NCI-H1694 (cell line): ENCODE results near the gene RAET1E.
"Not testable (repeated sequence)": the region's sequence is repeated elsewhere in the genome, so short reads cannot be mapped to it uniquely, and the experiment has no call there.

ENCODE experiments used
- DNase-seq: peaks from one replicate; lab custom pipeline; 2025; lab: John Stamatoyannopoulos, UW

The RAET1E gene

DNA sequence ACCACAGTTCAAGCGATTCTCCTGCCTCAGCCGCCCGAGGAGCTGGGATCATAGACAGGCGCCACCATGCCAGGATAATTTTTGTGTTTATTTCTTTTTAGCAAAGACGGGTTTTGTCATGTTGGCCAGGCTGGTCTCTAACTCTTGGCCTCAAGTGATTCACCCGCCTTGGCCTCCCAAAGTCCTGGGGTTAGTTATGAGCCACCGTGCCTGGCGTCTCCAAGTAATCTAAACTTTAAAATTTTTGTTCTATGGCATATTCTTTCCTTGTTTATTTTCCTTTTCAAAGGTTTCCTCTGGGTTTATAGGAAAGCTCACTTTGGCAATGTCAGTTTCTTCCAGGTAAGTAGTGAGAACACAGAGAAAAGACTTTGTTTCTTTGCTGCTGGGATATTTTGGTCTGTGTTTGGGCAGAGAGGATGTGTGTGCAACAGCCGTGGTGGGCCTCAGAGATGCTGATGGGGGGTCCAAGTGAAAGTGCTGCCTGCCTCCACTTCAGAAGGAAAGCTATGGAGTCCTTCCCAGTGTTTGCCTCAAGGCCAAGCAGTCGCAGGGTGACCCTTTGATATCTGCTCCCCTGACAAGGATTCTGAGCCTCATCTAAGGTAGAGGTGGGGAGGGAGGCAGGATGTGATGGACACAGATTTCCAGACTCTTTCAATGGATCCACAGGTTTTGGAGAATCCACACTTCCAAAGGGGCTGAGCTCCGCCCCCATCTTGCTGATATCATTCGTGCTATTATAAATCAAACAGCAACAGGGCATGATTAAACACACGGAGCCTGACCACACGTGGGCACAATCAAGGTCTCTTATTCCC is 36.1 kb downstream of the RAET1E start:
- no peak for DNase-seq

DNA sequence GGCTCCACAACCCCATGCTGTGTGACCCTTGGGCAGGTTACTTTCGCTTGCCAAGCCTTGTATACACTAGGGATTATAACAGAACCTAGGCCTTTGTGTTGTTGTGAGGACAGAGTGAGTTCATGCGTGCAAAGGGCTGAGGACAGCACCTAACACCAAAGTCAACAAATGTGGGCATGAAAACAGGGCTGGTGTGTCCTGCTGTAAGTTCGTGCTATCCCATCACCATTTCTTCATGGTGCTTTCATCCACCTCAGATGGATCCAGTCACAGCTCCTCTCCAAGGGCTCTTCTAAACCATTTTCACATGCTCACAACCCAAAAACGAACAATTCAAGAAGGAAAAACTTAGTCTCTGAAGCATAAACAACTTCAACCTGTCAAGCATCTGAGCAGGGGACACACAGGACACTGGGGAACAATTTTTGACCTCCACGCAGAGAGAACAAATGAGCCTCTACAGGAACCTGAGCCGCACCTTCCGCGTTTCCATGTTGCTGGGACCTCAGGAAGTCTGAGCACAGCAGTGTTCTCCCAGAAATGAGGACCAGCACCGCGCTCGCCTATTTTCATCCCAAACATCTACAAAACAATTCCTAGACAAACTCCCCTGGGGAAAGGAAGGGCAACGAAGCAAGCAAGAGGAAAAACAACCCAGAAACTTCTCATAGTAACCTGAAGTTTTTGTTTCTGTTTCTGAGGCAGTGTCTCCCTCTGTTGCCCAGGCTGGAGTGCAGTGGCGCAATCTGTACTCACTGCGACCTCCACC is 36.9 kb downstream of the RAET1E start:
- no peak for DNase-seq

DNA sequence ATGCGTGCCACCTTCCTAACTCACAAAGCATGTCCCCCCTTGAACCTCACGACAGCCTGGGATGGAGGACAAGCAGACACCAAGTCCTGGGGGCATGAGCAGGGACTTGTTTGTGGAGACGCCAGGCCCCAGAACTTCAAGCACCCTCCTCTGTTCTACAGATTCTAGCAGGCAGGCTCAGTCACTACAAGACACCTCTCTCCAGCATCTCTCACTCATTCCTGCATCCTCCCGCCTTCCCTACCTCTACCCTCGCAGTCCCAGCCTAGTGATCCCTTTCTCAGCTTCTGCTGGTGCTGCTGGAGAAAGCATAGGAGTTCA is 37.4 kb downstream of the RAET1E start:
- no peak for DNase-seq

DNA sequence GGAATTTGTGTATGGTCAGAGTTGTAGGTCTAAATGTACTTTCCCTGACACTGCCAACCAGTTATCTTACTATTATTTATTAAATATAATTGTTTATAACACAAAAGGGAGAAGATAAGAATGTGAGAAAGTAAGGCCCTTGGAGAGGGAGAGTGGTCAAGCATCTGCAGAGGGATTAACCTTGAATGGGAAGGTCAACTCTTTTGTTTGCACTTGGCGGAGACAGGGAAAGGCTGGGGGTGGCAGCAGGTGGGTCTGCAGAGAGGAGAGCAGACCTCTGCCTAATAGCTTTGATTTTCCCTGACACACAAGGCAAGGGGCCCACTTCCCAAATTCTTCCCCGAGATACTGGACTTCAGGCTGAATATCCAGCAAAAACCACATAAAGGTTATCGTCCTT is 38.0 kb downstream of the RAET1E start:
- DNase-seq, result no peak

DNA sequence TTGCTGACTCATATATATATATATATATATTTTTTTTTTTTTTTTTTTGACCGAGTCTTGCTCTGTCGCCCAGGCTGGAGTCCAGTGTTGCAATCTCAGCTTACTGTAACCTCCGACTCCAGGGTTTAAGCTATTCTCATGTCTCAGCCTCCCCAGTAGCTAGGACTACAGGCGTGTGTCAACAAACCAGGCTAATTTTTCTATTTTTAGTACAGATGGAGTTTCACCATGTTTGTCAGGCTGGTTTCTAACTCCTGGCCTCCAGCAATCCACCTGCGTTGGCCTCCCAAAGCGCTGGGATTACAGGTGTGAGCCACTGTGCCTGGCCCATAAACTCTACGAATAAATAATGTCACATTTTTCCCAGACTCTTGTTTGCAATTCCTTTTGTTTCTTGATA is 38.5 kb downstream of the RAET1E start:
- DNase-seq, result no peak

DNA sequence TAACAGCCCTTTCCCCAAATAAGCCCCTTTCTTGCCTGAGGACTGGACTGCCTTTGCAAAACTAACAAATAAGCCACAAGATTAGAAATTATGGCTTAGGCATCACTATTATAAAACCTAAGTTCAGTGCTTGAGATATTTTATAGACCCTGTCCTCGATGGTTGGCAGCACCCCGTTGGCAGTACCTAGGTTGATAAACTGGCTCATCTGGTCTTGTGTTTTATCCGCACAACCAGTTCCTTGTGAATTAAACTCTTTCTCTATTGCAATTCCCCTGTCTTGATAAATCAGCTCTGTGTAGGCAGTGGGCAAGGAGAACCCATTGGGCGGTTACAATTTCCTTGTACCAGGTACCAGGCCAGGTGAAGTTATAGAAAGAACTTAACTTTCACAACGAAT is 40.4 kb downstream of the RAET1E start:
- no peak for DNase-seq

DNA sequence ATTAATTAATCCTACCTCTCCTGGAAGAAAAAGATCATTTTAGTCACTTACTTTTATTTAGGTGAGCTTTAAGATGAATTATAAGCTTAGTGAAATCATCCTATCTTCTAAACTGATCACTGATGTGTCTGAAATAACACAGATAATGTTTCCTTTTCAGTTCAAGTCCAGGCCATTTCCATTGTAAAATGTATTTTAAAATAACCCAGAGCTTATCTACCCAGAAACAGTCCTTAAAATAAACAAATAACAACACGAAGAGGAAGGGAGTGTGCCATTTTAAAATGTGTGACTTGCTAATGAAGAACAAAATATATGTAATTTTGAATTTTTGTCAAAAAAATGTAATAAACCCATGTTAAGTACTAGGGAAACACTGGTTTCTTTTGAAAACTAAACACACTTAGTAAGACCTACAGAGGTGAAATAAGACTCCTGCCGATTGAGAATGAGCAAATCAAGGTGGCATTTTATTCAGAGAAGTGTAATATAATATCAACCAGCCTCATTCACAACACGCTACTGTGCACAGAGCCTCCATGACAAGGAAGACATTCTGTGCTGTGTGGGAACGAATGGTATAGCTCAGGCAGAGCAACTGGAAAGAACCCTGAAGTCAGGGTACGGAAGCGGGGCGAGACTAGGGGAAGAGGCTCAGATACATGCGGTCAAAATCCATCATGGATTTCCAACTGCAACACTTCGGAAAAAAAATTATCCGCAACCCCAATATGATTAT is 41.5 kb downstream of the RAET1E start:
- no peak for DNase-seq

DNA sequence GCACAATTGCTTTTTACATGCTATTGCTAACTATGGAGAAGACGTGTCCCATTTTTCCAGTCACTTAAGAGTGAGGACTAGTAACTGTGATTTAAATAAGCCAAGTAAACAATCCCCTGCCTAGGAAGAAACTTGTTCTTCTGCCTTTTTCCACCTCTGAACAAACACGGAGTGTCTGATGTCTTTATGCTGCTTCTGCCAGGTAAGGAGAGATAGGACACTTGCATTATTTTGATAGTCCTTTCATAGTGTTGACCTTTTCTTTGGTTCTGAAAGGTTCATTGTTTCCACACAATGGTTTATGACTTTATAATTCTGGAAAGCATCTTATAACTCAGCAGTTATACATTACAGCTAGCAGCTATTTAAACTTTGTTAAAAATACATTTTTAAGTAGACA is 42.2 kb downstream of the RAET1E start:
- DNase-seq, result no peak

DNA sequence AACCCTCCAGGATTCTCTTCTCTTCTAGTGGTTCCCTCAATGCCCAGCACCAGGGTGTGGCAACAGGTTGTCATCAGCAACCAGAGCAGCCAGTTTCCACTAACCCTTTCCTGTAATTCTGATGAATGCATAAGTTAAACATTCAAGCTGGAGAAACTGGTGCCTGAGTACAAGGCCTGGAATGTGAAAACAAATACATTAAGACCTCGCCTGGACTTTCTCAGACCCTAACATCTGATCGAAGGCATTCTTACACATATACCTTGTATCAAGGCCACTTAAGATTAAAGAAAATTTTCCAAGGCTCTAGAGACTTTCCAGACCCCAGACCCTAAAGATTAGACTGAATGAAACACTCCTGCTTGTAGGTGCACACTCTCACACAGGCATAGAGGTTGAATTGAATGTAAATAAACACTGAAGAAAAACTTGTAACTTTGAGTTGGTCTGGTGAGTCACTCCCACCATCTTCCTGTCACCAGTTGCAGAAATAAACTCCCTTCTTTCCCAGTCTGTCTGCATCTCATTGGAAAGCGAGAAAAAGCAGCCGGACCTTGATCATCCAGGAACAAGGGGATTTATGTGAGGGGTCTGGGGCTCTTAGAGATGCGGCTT is 42.8 kb downstream of the RAET1E start:
- no peak for DNase-seq

DNA sequence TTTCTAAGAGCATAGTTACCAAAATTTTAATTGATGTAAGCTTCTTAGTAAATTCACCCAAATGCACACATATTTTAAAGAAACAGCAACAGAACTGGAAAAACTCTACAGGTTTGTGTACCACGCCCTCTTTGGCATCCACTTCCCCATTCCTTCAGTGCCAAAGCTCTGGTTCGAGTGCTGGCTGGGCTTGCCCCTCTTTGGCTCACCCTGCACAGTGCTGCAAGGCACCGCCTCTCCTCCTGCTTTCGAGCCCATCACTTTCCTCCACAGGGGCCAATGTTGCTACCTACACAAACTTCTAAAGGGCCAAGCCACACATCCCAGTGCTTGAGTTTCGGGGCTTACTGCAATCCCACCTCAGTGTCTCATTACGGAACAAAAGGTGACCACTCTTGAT is 43.4 kb downstream of the RAET1E start:
- no peak for DNase-seq

DNA sequence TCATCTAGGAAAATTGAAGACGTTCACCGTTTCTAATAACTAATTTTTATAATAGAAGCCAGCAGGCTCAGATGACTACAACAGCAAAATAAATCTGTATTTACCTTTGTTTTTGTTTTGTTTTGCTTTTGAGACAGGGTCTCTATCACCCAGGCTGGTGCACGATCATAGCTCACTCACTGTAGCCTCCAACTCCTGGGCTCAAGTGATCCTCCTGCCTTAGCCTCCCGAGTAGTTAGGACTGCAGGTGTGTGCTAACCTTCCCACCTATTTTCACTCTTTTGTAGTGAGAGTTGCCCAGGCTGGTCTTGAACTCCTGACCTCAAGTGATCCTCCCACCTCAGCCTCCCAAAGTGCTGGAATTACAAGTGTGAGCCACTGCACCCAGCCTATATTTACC is 43.9 kb downstream of the RAET1E start:
- not testable (repeated sequence) for DNase-seq

DNA sequence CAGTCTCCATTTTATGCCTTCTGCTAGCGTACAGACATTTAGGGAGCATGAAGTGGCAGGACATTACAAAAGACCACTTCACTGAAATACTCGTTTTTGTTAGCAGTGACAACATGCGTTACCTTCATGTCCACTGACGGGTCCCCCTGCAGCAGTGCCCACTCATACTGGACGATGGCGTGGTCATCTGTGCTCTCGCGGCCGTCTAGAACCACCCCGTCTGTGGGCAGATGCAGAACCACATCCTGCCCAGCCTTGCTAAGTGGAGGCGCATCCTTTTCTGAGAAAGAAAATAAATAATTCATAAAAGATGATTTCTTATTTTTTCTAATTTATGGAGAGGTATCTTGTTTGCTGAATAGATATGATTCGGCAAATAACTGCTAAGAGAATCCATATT is 45.0 kb downstream of the RAET1E start:
- no peak for DNase-seq

DNA sequence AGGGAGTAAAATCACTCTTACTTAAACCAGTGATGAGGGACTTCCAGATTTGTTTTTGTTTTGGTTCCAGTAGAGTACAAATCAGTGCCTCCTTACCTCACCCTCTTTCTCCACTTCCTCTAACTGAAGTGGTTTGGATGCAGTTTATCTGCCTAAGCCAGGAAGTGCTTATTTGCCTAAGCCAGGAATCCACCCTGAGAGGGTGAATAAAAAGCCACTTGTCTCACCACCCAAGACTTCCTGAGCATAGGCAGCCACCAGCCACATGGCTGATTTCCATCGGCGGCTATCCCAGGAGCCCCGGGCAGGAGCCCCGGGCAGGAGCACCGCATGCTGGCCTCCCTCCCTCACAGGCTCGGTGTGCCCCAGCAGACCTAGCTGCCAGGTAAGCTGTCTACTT is 45.7 kb downstream of the RAET1E start:
- DNase-seq, result no peak

DNA sequence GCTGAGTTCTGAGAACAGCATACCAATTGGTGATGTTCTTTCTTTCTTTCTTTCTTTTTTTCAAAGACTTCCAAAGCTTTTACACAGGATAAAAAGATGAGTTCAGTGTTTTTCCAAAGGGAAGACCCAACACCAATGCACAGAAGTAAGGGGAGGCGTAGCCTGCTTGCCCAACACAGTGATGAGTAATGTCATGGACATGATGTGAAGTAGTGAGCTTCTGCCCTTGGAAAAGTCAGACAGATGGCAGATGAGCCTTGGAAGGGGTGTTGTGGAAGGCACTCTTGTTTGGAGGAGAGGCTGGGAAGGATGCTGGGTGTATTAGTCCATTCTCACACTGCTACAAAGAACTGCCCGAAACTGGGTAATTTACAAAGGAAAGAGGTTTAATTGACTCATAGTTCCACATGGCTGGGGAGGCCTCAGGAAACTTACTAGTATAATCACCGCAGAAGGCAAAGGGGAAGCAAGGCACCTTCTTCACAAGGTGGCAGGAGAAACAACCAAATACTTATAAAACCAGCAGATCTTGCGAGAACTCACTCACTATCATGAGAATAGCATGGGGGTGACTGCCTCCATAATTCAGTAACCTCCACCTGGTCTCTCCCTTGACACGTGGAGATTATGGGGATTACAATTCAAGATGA is 46.3 kb downstream of the RAET1E start:
- DNase-seq, result no peak

DNA sequence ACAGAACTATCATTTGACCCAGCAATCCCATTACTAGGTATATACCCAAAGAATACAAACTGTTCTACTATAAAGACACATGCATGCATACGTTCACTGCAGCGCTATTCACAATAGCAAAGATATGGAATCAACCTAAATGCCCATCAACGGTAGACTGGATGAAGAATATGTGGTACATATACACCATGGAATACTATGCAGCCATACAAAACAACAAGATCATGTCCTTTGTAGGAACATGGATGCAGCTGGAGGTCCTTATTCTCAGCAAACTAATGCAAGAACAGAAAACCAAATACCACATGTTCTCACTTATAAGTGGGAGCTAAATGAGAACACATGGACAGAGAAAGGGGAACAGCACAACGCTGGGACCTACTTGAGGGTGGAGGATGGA is 49.6 kb downstream of the RAET1E start:
- DNase-seq, result not testable (repeated sequence)
